GM19240 (cell line): ENCODE data around the gene RBM47.
"Not testable (repeated sequence)": the region's sequence is repeated elsewhere in the genome, so short reads cannot be mapped to it uniquely, and the experiment has no call there.

Experiments used
- DNase-seq: peaks from one replicate; pipeline ENCODE4 v3.0.0; 2011; ENCODE audit warnings: low spot score; ENCODE audit not compliant: insufficient read length

RBM47 gene

DNA sequence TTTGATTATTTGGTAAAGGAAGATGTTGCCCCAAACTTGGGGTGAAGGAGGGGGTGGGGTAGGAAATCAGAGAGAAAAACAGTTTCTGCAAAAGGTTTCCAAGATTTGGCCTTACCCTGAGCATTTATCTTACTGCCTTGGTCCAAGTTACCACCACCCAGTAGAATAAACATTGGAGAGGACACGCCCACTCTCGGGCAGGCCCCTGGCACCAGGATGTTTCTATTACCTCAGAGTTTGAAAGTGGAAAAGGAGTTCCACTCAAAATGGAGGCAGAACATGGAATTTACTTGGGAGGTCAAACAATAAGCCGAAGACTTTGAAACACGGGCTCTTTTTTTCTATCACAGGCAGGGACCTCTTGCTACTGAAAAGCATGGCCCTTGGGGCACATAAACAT lies 180.8 kb downstream of the RBM47 start:
- DNase-seq, result no peak

DNA sequence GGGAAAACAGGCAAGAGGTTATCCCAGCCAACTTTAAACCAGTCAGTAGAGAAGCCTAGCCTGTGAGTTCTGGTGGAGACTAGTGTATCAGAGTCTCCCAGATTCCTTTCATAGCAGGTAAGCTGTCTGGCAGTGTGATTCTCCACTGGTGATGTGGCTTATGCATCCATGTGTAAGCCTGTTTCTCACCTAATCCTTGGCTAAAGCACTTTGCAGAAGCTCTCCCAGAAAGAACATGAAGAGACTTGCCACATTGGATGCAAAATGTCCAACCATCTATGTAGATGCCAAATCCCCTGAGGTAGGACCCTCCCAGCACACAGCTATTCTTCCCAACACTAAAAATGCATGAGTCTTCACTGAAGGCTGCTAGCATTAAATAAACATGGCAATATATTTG lies 182.8 kb downstream of the RBM47 start:
- DNase-seq, result no peak

DNA sequence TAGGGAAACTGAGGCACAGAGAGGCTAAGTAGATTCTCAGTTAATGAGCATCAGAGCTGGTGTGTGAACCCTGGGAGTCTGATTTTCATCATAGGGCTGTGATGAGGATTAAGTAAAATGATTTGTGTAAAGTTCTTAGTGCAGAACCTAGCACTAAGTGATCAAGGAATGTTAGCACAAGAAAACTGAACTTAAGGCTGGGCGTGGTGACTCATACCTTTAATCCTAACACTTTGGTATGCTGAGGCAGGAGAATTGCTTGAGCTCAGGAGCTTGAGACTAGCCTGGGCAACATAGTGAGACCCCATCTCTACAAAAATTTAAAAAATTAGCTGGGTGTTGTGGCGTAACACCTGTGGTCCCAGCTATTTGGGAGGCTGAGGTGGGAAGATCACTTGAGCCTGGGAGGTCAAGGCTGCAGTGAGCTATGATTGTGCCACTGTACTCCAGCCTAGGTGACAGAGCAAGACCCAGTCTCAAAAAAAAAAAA lies 183.4 kb downstream of the RBM47 start:
- not testable (repeated sequence) for DNase-seq

DNA sequence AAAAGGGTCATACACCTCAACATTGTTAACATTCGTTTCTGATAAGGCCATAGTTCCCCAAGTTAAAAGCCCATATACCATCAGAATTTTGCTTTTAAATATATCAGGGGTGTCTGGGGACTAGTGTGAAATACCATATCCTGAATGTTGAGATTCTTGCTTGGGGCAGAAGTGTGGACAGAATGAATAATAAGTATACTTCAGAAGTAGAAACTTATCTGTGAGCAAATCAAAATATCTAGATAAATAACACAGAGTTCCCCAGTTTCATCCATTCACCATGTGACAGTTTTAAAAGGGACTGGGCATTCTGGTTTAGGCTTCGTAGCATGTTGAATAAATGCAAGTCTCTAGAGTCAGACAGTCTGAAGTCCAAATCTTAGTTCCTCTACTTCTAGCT lies 184.0 kb downstream of the RBM47 start:
- no peak for DNase-seq

DNA sequence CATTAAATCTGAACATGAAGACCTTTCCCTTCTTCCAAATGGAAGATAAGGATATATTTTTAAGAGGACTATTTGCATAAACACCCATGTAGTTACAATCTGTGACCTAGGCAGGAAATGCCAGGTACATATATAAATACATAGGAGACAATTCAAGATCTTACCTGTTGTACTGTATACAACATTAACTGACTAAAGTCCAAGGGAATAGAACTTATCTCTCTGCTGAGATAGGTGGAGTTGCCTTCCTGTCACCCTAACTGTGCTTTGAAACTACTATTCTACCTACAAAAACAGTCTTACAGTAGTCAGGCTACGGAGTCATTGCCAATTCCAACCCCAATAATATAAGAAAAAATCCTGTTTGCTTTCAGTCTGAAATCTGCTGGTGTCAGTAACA lies 188.2 kb downstream of the RBM47 start:
- DNase-seq, result no peak

DNA sequence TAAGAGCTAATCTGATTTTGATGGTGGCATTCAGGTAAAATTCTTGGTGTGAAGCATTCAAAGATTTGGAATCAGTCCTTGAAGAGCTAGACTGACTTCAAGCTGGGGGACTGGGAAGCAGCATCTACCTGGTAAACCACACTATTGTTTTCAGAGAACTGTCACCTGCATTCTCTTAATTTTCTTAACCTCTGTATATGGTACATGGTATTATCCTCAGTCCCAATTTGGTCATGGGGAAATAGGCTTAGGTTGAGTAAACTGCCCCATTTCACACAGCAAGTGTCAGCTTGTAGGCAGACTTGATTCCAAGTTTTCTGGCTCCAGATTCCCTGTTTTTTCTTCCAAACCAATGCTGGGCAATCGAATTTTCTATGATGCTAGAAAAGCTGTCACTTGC lies 190.1 kb downstream of the RBM47 start:
- no peak for DNase-seq

DNA sequence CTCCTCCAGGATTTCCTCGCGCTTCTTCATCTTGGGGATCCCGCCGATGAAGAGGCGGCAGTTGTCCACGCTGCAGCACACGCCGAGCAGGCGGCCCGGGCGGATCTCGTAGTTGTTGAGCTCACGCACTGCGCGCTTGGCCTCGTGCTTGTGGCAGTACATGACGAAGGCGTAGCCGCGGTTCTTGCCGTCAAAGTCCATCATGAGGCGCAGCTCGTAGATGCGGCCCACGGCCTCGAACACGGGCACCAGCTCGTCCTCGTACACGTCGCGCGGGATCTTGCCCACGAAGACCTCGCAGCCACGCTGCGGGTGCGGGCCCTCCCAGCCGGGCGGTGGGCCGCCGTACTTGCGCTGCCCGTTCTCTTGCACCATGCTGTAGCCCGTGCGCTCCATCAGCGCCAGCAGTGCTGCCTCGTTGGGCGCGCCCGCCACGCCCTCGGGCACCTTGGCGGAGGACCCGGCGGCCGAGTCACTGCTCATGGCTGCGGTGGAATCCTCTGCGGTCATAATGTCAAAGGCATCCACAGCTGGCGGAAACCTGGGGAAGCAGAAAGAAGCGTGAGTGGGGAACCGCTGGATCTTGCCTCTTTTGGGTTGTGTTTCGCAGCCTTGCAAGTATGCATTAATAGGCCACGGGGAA lies 191.2 kb downstream of the RBM47 start:
- DNase-seq, result no peak

DNA sequence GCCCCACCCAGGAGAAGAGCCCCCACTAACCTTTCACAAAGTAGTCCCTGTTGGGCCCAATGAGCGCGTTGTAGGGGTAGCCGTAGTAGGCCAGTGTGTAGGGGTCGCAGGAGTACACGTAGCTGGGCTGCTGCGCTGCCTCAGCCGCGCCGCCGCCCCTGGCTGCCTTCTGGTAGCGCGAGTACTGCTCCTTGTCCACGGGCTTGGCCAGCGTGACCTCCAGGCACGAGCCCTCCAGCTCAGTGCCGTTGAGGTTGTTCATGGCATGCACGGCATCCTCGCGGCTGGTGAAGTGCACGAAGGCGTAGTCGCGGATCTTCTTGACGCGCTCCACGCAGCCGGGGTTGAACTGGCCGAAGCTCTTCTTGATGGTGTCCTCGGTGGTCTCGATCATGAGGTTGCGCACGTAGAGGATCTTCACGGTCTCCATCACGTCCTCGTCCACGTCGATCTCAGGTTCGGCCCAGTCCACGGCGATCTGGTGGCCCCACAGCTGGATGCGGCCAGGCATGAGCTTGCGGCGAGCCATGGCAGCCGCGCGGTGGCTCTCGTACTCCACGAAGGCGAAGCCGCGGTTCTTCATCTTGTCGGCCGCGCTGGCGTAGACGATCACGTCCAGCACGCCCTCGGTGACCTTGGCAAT lies 191.8 kb downstream of the RBM47 start:
- DNase-seq, result no peak

DNA sequence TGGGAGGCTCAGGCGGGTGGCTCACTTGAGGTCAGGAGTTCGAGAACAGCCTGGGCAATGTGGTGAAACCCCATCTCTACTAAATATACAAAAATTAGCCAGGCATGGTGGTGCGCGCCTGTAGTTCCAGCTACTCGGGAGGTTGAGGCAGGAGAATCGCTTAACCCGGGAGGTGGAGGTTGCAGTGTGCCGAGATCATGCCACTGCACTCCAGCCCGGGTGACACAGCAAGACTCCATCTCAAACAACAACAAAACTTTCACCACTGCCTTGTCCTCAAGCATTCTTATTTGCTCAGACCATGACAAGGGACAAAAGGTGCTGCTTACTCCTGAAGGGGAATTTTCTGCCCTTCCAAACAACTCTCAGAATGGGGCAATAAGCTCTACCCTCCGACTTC lies 194.4 kb downstream of the RBM47 start:
- DNase-seq, result not testable (repeated sequence)

DNA sequence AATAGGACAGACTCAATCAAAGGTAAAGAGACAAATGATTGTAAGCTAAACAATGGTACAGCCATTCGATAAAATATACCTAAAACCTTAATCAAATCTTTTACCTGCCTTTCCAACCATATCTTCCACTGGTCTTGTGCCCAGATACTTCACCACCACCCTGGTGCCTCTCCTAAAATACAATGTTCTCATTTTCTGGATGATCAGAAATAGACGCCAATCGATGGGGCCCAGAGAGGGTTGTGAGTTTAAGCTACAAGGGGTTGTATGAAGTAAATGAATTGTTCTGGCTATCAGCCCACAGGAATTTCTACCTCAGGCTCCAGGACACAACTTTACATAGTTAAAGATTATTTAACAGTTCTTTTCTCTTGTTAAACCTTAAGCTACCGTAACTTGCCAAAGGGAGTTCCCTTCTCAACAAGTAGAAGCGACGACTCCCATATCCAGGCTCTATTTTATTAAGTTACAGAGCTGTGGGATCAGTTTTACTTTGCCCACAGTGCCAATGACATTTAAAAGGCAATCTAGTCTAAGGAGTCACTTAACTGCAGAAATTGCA lies 195.5 kb downstream of the RBM47 start:
- no peak for DNase-seq

DNA sequence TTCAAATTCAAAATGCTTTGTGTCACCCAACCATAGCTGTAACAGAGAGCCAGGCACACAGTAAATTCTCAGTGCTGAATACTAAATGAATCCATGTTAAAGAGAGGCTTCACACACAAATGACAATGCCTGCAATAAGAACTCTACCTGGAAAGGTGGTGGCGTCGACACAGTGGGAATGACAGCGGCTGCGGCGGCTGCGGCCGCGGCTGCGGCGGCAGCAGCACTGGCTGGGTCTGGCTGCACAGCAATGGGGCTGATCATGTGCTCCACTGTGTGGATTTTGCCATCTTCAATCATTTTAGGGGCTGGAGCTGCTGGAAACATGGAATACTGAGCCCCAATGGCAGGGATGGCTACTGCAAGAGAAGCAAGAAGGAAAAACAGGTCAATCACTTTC lies 197.2 kb downstream of the RBM47 start:
- no peak for DNase-seq

DNA sequence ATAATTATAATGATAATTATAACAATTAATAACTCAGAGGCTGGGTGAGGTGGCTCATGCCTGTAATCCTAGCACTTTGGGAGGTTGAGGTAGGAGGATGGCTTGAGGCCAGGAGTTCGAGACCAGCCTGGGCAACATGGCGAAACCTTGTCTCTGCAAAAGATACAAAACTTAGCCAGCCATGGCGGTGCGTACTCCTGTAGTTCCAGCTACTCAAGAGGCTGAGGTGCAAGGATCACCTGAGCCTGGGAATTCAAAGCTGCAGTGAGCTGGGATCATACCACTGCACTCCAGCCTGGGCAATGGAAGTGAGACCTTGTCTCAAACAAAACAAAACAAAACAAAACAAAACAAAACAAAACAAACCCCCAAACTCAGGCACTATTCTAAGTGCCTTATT lies 201.8 kb downstream of the RBM47 start:
- DNase-seq, result not testable (repeated sequence)

DNA sequence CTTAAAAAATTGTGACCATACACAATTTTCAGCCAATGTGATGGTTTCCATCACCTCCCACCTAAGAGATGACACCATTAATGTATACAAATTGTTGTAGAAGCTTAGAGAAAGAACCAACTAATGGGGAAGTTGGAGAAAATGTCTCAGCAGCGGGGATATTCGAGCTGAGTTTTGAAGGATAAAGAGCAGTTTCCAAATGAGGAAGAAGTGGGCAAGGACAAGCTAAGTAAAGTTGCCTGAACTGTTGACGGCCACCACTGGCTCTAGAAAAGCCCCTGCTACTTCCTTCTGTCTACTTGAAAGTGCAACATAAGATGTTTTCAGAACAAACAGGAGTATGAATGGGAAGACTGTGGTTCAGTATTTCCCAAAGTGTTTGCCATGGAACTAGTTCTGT lies 202.5 kb downstream of the RBM47 start:
- DNase-seq, result no peak

DNA sequence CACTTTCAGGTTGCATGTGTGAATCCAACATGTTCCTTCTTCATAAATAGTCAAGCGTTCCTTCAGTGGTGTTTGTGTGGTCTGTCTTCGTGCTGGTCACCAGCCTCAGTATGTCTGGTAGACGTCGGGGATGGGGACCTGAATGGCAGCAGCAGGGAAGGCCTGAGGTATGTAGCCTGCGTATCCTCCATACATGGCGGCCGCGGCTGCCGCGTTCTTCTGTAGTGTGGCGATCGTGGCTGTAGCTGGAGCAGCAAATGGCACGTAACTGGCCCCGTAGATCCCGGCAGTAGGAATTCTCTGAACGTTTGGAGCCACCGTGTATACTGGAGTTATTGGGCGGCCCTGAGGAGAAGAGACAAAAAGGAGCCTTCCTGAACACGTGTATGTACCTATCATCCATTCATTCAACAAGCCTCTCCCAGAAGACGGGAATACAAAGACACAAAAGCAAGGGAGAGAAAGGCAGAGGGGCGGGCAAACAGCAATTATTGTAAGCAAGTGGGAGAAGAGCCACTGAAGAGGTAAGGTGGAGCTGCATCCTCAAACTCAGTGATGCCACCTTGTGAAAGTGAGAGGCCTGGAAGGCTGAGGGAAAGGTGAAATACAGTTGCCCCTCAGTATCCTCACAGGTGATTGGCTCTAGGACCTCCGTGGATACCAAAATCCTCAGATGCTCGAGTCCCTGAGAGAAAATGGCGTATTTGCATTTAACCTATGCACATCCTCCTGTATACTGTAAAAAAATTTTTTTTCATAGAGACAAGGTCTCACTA lies 203.7 kb downstream of the RBM47 start:
- DNase-seq, result no peak

DNA sequence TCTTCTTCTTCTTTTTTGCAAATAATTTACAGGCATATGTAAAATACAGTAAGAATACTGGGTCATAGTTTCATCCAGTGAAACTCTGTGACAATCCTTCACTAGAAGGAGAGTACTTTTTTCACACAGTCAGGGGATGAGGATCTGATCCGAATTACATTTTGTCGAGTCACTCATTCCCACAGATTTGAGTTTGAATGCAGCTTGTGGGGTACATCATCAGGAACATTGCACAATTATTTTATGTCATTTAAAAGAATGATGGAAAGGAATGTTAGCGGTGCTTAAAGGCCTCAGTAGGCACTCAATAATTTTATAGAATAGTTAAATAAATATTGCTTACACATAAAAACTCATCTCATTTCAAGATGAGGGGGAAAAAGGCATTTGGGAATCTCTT lies 205.9 kb downstream of the RBM47 start:
- DNase-seq, result no peak

DNA sequence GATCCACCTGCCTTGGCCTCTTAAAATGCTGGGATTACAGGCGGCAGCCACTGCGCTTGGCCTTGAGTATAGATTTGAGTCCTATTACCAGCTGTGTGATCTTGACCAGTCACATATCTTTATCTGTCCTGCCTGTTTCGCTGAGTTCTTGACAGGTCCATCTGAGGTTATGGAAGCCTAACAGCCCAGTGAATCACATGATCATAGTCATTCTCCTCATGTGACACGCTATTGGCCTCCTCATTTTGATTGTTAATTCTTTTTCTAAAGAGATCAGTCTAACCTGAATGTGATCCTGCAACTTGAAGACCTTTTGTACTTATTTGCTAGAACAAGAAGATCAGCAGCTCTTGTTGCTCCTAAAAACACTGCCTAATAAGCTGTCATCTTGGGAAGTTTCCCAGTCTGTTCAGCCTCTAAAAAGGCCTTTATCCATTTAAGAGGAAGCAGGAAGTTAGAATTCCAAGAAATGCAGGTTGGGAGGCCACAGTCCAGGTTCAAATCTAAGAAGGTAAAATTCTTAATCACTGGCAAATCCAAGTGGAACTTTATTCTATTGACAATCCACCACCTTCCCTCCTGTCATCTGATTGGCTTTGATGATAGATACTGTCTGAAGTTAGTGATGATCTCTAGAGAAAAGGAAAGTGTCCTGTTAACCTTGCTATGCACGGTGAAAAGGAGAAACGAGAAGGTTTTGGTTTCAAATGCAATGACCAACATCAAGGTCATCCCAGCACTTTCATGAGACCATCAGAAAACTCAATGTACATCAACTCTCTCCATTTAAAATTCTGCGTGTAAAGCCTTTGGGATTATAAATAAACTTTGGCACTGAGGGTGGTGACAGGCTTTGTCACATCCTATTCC lies 207.6 kb downstream of the RBM47 start:
- no peak for DNase-seq

DNA sequence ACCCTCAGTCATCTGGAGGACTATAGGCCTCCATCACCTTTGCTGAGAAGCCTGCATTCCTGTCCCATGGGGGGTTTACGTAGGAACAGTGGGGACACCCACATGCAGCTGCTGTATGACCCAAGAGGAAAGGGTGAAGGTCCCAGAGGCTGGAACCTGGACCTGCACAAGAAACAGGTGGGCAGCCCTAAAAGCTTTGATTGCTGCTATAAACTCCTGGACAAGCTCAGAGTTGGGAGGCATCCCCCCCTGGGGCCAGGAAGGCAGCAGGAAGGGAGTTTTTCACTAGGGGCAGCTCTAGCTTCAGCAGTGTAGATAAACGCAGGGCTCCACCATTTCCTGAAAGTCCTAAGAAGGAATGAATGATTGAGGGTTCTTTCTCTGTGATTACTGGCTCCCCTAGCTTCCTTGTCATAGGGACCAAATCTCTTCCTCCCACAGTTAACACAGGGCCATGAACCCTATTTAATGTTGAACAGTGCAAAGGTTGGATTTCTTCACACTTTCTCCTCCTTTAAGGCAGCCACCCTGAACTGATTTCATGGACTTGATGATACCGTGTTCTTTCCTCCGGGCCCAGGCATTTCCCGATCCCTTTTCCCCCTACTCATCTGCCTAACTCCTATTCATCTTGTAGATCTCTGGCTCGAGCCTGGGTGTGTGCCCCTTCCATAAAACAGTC lies 210.3 kb downstream of the RBM47 start:
- DNase-seq, result no peak

DNA sequence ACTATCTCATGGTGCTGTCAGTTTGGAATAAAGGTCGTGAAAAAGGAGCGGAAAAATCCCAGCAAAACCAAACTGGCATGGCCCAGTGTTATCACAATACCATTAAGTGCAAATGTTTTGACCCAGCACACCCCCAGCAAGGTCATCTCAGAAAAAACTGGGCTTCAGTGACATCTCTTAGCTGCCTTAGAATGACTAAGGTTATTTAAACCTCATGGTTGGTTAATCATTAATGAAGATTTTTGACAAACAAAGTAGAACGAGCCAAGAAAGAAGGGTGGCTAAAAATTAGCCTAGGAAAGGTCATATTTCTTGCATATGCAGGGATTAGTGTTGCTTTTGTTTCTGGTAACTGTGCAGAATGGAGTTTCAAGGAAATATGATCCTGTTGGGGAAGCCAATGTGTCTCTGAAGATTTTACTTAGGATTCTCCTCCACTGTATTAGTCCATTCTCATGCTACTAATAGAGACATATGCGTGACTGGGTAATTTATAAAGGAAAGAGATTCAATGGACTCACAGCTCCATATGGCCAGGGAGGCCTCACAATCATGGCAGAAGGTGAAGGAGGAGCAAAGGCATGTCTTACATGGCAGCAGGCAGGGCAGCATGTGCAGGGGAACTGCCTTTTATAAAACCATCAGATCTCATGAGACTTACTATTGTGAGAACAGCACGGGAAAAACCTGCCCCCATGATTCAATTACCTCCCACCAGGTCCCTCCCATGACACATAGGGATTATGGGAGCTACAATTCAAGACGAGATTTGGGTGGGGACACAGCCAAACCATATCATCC lies 211.0 kb downstream of the RBM47 start:
- no peak for DNase-seq

DNA sequence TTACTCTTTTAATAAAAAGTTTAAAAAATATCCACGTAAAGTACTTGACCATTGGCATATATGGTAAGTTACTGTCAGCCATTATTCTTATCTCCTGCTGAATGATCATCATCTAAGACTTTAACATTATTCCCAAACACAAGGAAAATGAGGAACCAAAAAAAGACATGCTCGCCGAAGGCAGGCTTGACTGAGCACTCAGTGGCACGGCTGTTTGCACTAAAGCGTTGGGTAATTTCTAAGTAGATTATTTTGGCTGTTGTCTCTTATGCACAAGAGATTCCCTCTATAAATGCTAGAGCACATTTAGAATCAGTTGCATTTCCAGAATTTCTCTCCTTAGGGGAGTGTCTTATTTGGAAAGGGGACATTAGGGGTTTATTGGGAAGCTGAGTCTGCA lies 211.7 kb downstream of the RBM47 start:
- no peak for DNase-seq

DNA sequence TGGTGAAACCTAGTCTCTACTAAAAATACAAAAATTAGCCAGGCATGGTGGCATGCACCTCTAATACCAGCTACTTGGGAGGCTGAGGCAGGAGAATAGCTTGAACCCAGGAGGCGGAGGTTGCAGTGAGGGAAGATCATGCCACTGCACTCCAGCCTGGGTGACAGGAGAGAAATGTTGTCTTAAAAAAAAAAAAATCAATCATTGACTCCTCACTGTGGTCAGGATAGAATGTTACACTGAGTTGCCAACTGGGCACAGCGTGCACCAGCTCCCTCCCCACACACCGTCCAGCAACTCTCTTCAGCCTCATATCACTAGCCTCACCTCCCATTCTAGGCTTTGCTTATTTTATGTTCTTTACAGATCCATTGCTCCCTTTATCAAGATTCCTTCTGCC lies 215.0 kb downstream of the RBM47 start:
- no peak for DNase-seq
